Osteoblast (primary cell): ENCODE results near the gene IGF2R. TPM values are rescaled to one million over a fixed set of nuclear protein-coding genes. Genes with fewer than 3 reads are reported as not detected.

ENCODE experiments used
- DNase-seq: peaks from one replicate; pipeline ENCODE4 v3.0.0; 2011; ENCODE audit warnings: low spot score, mixed read lengths; ENCODE audit not compliant: insufficient read length; ENCODE audit errors: missing footprints
- H2AFZ ChIP-seq: 2 replicates; pipeline ENCODE4 v1.6.0; 2011; ENCODE audit warnings: mild to moderate bottlenecking, low read length
- H3K27ac ChIP-seq: 2 replicates; pipeline ENCODE4 v1.5.1; 2011; ENCODE audit warnings: mild to moderate bottlenecking, low read depth, low read length, moderate library complexity
- H3K27me3 ChIP-seq: 2 replicates; pipeline ENCODE4 v1.6.0; 2012; ENCODE audit warnings: mild to moderate bottlenecking, control low read depth, inconsistent platforms, low read length, moderate library complexity; ENCODE audit not compliant: insufficient read depth
- H3K36me3 ChIP-seq: 2 replicates; pipeline ENCODE4 v1.5.1; 2011; ENCODE audit warnings: mild to moderate bottlenecking, low read length, control low read depth, moderate library complexity; ENCODE audit not compliant: insufficient read depth
- H3K4me1 ChIP-seq: 2 replicates; pipeline ENCODE4 v1.5.1; 2011; ENCODE audit warnings: mild to moderate bottlenecking, low read length, control low read depth, moderate library complexity; ENCODE audit not compliant: insufficient read depth
- H3K4me2 ChIP-seq: 2 replicates; pipeline ENCODE4 v1.6.0; 2011; ENCODE audit warnings: mild to moderate bottlenecking, low read length; ENCODE audit not compliant: insufficient read depth
- H3K4me3 ChIP-seq: fragments of 200-600 bp; sonication (generic); 3 replicates; pipeline ENCODE4 v1.5.1; 2012; ENCODE audit warnings: mild to moderate bottlenecking, low read length, inconsistent platforms; ENCODE audit not compliant: insufficient read depth
- H3K79me2 ChIP-seq: 2 replicates; pipeline ENCODE4 v1.6.0; 2012; ENCODE audit warnings: mild to moderate bottlenecking, low read length, control low read depth, inconsistent platforms; ENCODE audit not compliant: insufficient read depth
- H3K9me3 ChIP-seq: 2 replicates; pipeline ENCODE4 v1.5.1; 2011; ENCODE audit warnings: low read depth, low read length, control low read depth
- H4K20me1 ChIP-seq: 2 replicates; pipeline ENCODE4 v1.6.0; 2012; ENCODE audit warnings: mild to moderate bottlenecking, low read length, control low read depth; ENCODE audit not compliant: insufficient read depth
- CTCF ChIP-seq: IDR thresholded peaks from 2 replicates; pipeline ENCODE4 v1.5.1; 2011; ENCODE audit warnings: mild to moderate bottlenecking, low read depth, low read length, moderate library complexity; ENCODE audit errors: extremely low read depth
- total RNA-seq: library from RNA; depleted of rRNA; stranded (reverse); fragments of >200 nt; gene quantifications from 2 replicates; pipeline ENCODE4 v1.2.3, GENCODE V29; 2012

The IGF2R gene
- total RNA-seq, 1 donor = 174 TPM

GRCh38 chr6:160031871-160032270 lies 63.0 kb downstream of the IGF2R start:
- no peak overlapping the region for H3K27ac ChIP-seq

DNA sequence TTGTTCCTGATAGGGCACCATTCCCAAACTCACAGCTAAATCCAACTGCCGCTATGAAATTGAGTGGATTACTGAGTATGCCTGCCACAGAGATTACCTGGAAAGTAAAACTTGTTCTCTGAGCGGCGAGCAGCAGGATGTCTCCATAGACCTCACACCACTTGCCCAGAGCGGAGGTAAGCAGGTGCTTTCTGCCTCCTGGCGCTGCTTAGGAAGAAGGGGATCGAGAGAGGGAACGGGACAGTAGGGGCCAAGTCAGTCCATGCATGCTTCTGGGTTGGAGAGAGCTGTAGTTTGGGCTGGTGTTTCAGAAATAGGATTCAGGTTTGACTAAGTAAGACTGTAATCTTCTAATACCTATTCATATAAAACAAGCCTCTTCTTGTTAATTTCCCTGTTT lies 63.7 kb downstream of the IGF2R start:
- peaks cover 11% of the 10 kb centered on the region for H3K79me2 ChIP-seq
- H3K4me3 ChIP-seq = no peak overlapping the region
- no peaks in the 10 kb centered on the region for H4K20me1 ChIP-seq
- H3K36me3 ChIP-seq = peaks cover 41% of the 10 kb centered on the region
- no peak overlapping the region for H3K27ac ChIP-seq
- peaks cover 42% of the 10 kb centered on the region for H3K4me1 ChIP-seq
- DNase-seq = no peak
- no peak overlapping the region for H3K4me2 ChIP-seq
- H3K9me3 ChIP-seq = no peaks in the 10 kb centered on the region
- no peak for TF ChIP-seq CTCF
- H3K27me3 ChIP-seq = no peaks in the 10 kb centered on the region
- no peak overlapping the region for H2AFZ ChIP-seq

More at GRCh38 chr6:160031871-160032270, 63.0 kb downstream of the IGF2R start:
- H3K27me3 ChIP-seq = no peaks in the 10 kb centered on the region
- no peaks in the 10 kb centered on the region for H4K20me1 ChIP-seq
- H3K4me2 ChIP-seq = no peak overlapping the region
- peaks cover 44% of the 10 kb centered on the region for H3K36me3 ChIP-seq
- no peak overlapping the region for H2AFZ ChIP-seq
- H3K4me1 ChIP-seq = peaks cover 36% of the 10 kb centered on the region
- DNase-seq = no peak
- H3K79me2 ChIP-seq = peaks cover 11% of the 10 kb centered on the region
- no peak overlapping the region for H3K4me3 ChIP-seq
- no peaks in the 10 kb centered on the region for H3K9me3 ChIP-seq
- TF ChIP-seq CTCF = no peak

DNA sequence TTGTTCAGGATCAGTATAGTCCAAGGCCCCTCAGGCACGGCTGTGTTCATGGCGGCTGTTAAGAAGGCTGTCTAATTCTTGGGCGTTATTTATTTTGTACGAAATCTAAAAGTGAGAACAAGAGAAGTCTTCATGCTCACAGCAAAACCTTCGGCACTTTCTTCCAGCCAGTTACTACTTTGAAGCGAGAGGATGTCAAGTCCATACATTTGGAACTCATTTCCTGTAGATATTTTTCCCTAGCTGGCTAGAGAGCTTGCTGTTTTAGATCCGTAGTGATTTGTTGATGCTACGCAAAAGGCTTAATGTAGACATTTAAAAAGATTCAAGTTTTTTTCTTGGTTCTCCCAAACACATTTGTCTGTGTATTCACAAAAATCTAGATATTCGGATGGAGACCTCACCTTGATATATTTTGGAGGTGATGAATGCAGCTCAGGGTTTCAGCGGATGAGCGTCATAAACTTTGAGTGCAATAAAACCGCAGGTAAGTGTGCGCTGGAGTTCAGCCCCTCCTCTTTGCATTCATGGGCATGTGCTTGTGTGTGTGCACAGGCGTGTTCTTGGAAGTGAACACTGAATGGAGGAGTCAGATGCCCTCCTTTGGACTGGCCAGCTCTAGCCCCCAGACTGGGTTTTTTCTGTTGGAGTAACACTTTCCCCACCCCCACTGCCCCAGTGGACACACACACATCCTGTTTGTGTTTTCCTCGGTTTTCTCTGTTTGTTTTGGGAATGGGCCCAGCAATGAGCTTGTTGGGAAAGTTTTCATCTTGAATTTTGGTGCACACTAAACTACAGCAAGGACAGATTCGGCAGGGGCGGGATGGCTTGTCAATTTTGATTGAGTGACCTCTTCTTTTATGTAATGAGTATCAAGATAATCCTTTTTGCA lies 65.4 kb downstream of the IGF2R start:
- Histone ChIP-seq H3K4me1 (peaks cover 42% of the 10 kb centered on the region), H2AFZ (no peak overlapping the region), H3K4me2 (no peak overlapping the region), H3K27ac (no peak overlapping the region), H3K36me3 (peaks cover 38% of the 10 kb centered on the region), H3K27me3 (no peaks in the 10 kb centered on the region), H3K9me3 (no peaks in the 10 kb centered on the region), H3K79me2 (peaks cover 16% of the 10 kb centered on the region), H3K4me3 (no peak overlapping the region), H4K20me1 (no peaks in the 10 kb centered on the region)
- TF ChIP-seq CTCF = no peak
- no peak for DNase-seq

DNA sequence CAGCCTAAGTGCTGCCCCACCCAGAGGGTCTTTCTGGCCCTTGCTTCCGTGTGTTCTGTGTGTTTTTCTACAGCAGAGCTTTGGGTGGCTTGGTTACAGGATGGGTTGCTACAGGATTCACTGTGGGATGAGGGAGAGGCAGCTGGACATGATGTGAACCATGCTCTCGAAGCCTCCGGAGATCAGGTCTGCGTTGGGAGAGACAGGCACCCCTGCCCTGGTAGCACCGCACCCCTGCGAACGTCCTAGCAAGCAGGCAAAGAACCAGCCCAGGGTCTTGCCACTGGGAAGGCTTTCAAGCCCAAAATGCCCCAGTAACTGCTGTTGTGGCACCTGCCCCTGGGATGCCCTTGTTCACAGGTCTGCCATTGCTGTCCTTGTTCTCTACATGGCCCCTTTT lies 66.4 kb downstream of the IGF2R start:
- no peak overlapping the region for H3K4me3 ChIP-seq
- H4K20me1 ChIP-seq = no peaks in the 10 kb centered on the region
- no peaks in the 10 kb centered on the region for H3K9me3 ChIP-seq
- H3K4me1 ChIP-seq = peaks cover 33% of the 10 kb centered on the region
- no peak overlapping the region for H3K4me2 ChIP-seq
- H3K27me3 ChIP-seq = no peaks in the 10 kb centered on the region
- no peak for TF ChIP-seq CTCF
- H3K79me2 ChIP-seq = peaks cover 20% of the 10 kb centered on the region
- H3K27ac ChIP-seq = peak overlapping the region; percentile 20
- no peak for DNase-seq
- no peak overlapping the region for H2AFZ ChIP-seq
- H3K36me3 ChIP-seq = peaks cover 42% of the 10 kb centered on the region
